Urinary bladder (tissue), 4 donors: ENCODE data around the gene NPPA. TPM values are rescaled to one million over a fixed set of nuclear protein-coding genes. Genes with fewer than 3 reads are reported as not detected.

Experiments used
- DNase-seq: peaks from one replicate; pipeline ENCODE4 v3.0.0-alpha.2; 2015; ENCODE audit errors: extremely low spot score
- H3K27ac ChIP-seq: one replicate; pipeline ENCODE4 v1.5.1; 2013; ENCODE audit warnings: low read depth, mild to moderate bottlenecking, moderate library complexity
- H3K36me3 ChIP-seq: one replicate; pipeline ENCODE4 v1.6.1; 2013; ENCODE audit warnings: mild to moderate bottlenecking, moderate library complexity; ENCODE audit not compliant: insufficient read depth
- H3K4me1 ChIP-seq: one replicate; pipeline ENCODE4 v1.6.1; 2013; ENCODE audit warnings: mild to moderate bottlenecking, moderate library complexity; ENCODE audit not compliant: insufficient read depth
- H3K4me3 ChIP-seq: one replicate; pipeline ENCODE4 v1.5.1; 2013; ENCODE audit warnings: low read depth, low read length
- WGBS: extraction: QIAGEN DNeasy Blood & Tissue Kit; methylation state at CpG from one replicate; pipeline ENCODE4 v1.1.7; 2013; 5-methylcytosine and 5-hydroxymethylcytosine counted together
- polyA plus RNA-seq: library from polyadenylated mRNA; stranded (reverse); fragments of 200-250 nt; gene quantifications from one replicate; pipeline ENCODE4 v1.2.3, GENCODE V29; 2013
- total RNA-seq: library from RNA; depleted of rRNA; stranded (reverse); fragments of >200 nt; gene quantifications from one replicate; pipeline ENCODE4 v1.2.3, GENCODE V29; 2014
- donor health status: healthy with polysubstance abuse.
- donor health status: healthy.

NPPA gene
- total and polyA plus RNA-seq, 2 donors: 1.0 TPM; not detected in 1

- no peak overlapping the region for H3K4me3 ChIP-seq
- peaks cover 7% of the 10 kb centered on the region for H3K36me3 ChIP-seq
- no peak overlapping the region for H3K27ac ChIP-seq
- peak; percentile 25 for DNase-seq
- 60% methylated on average over 19 of the region's 19 CpGs for WGBS
- no peaks in the 10 kb centered on the region for H3K4me1 ChIP-seq
Observed at GRCh38 chr1:11842154-11843041, 5.2 kb downstream of the NPPA start.

- WGBS: 76% methylated on average over 17 of the region's 17 CpGs
- DNase-seq: no peak
- peaks cover 12% of the 10 kb centered on the region for H3K36me3 ChIP-seq
Observed at GRCh38 chr1:11841245-11842153, 6.1 kb downstream of the NPPA start.

GRCh38 chr1:11839727-11840705, 7.6 kb downstream of the NPPA start:
- Histone ChIP-seq H3K4me3 (no peak overlapping the region), H3K36me3 (peaks cover 14% of the 10 kb centered on the region), H3K4me1 (no peaks in the 10 kb centered on the region), H3K27ac (no peak overlapping the region)
- DNase-seq: no peak
- WGBS: 90% methylated on average over 20 of the region's 20 CpGs

More at GRCh38 chr1:11841245-11842153, 6.1 kb downstream of the NPPA start:
- Histone ChIP-seq H3K27ac (no peak overlapping the region), H3K4me1 (no peaks in the 10 kb centered on the region), H3K4me3 (no peak overlapping the region)

GRCh38 chr1:11838349-11839272, 9.0 kb downstream of the NPPA start:
- Histone ChIP-seq H3K36me3 (peaks cover 16% of the 10 kb centered on the region), H3K27ac (no peak overlapping the region), H3K4me3 (no peak overlapping the region), H3K4me1 (no peaks in the 10 kb centered on the region)
- WGBS: 63% methylated on average over 40 of the region's 40 CpGs
- no peak for DNase-seq

- WGBS: 91% methylated on average over 11 of the region's 11 CpGs
- DNase-seq: no peak
- Histone ChIP-seq H3K4me3 (no peak overlapping the region), H3K27ac (no peak overlapping the region), H3K4me1 (no peaks in the 10 kb centered on the region), H3K36me3 (peaks cover 16% of the 10 kb centered on the region)
Observed at GRCh38 chr1:11837767-11838348, 9.7 kb downstream of the NPPA start.

- no peak for DNase-seq
- Histone ChIP-seq H3K4me3 (no peak overlapping the region), H3K27ac (no peak overlapping the region), H3K4me1 (no peaks in the 10 kb centered on the region), H3K36me3 (peaks cover 16% of the 10 kb centered on the region)
- 89% methylated on average over 36 of the region's 36 CpGs for WGBS
Observed at GRCh38 chr1:11836955-11837766, 10.4 kb downstream of the NPPA start.

- DNase-seq: no peak
- Histone ChIP-seq H3K4me3 (no peak overlapping the region), H3K4me1 (no peaks in the 10 kb centered on the region), H3K27ac (no peak overlapping the region), H3K36me3 (peaks cover 13% of the 10 kb centered on the region)
- 93% methylated on average over 28 of the region's 28 CpGs for WGBS
Observed at GRCh38 chr1:11835441-11836225, 11.9 kb downstream of the NPPA start.

- DNase-seq: no peak
- H3K27ac ChIP-seq: no peak overlapping the region
- WGBS: 93% methylated on average over 13 of the region's 13 CpGs
- peaks cover 11% of the 10 kb centered on the region for H3K36me3 ChIP-seq
- H3K4me3 ChIP-seq: no peak overlapping the region
- H3K4me1 ChIP-seq: no peaks in the 10 kb centered on the region
Observed at GRCh38 chr1:11833900-11834299, 13.7 kb downstream of the NPPA start.

- Histone ChIP-seq H3K4me3 (no peak overlapping the region), H3K36me3 (peaks cover 11% of the 10 kb centered on the region), H3K27ac (no peak overlapping the region), H3K4me1 (no peaks in the 10 kb centered on the region)
- WGBS: 92% methylated on average over 8 of the region's 8 CpGs
- no peak for DNase-seq
Observed at GRCh38 chr1:11833497-11833896, 14.1 kb downstream of the NPPA start.

GRCh38 chr1:11831945-11832725, 15.4 kb downstream of the NPPA start:
- no peak for DNase-seq
- 87% methylated on average over 9 of the region's 9 CpGs for WGBS
- no peak overlapping the region for H3K27ac ChIP-seq
- no peak overlapping the region for H3K4me3 ChIP-seq
- peaks cover 6% of the 10 kb centered on the region for H3K36me3 ChIP-seq
- no peaks in the 10 kb centered on the region for H3K4me1 ChIP-seq
